ENCODE results near the gene AQP12B. TPM values are rescaled to one million over a fixed set of nuclear protein-coding genes. Genes with fewer than 3 reads are reported as not detected.

Gene AQP12B
- total RNA-seq, 3 donors from 2014 or later (not counting 1 experiment from before 2014, with no cell fraction given) = not detected

DNA sequence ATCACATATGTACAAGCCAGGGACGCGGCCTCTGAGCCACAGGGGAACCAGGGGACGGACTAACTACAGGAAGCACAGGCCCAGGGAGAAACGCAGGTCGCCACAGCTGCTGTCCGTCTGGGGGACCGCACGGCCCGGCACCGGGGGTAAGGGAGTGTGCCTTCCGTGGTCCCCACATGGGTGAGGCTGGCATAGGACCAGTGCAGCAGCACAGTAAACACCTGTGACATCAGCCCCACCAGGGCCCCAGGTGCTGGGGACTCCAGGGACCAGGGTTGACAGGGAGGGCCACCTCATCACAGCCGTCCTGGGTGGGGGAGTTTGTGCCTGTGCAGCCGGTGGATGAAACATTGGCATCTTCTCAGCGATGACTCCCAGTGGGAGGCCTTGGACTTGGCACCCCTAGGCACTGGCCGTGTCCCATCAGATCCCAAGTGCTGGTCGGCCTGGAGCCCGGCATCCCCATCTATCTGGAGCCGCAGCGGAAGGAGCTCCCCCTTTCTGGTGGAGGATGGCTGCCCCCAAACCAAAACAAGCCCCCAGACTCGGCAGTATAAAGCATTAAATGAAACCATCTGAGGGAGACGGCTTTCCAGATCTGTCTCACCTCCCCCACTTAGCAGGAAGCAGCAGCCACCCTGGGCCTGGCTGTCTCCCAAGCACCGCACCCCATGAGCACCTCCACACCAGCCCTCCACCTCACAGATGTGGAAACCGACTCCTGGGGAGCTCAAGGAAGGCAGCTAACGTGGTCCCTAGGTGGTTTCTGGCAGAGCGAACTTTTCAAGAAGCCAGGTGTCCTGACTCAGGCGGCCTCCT, 31.5 kb upstream of the AQP12B start:
- TF ChIP-seq CTCF (IDR thresholded peaks at IDR 0.05) = no peak
- intact Hi-C loops (cut with micrococcal nuclease) = no loop called here
- Mint-ChIP-seq H3K36me3 (no peaks in the 10 kb centered on the region), H3K4me3 (no peak overlapping the region), H3K9me3 (no peaks in the 10 kb centered on the region), H3K4me1 (no peaks in the 10 kb centered on the region), H3K27me3 (ENCODE audit: low read depth in 2 of 2) (no peaks in the 10 kb centered on the region), H3K27ac (no peak overlapping the region)
- 85% methylated on average over 26 of the region's 26 CpGs for WGBS (ENCODE audit: insufficient coverage)
- no peak for DNase-seq
- no peaks in the 10 kb centered on the region for H3K4me1 ChIP-seq (ENCODE audit: control insufficient read depth, insufficient read depth, low read length)
- no peaks in the 10 kb centered on the region for H3K27me3 ChIP-seq (ENCODE audit: control insufficient read depth, insufficient read depth, low read length)
- H3K9me3 ChIP-seq (ENCODE audit: control insufficient read depth, insufficient read depth, low read length) = no peaks in the 10 kb centered on the region
- no peak overlapping the region for H3K4me3 ChIP-seq (ENCODE audit: low read length)
- no peak for ATAC-seq
- no peak overlapping the region for H3K27ac ChIP-seq (ENCODE audit: low read length)
- H3K36me3 ChIP-seq (ENCODE audit: control insufficient read depth, insufficient read depth, low read length) = no peaks in the 10 kb centered on the region

- Histone ChIP-seq H3K9me3 (ENCODE audit: control insufficient read depth, insufficient read depth, low read length) (no peaks in the 10 kb centered on the region), H3K4me3 (ENCODE audit: low read length) (no peak overlapping the region), H3K36me3 (ENCODE audit: control insufficient read depth, insufficient read depth, low read length) (no peaks in the 10 kb centered on the region), H3K27me3 (ENCODE audit: control insufficient read depth, insufficient read depth, low read length) (no peaks in the 10 kb centered on the region), H3K4me1 (ENCODE audit: control insufficient read depth, insufficient read depth, low read length) (no peaks in the 10 kb centered on the region), H3K27ac (ENCODE audit: low read length) (no peak overlapping the region)
- ATAC-seq (no peak), DNase-seq (no peak)
- Mint-ChIP-seq H3K36me3 (no peaks in the 10 kb centered on the region), H3K4me3 (no peak overlapping the region), H3K9me3 (no peaks in the 10 kb centered on the region), H3K4me1 (no peaks in the 10 kb centered on the region), H3K27ac (no peak overlapping the region), H3K27me3 (ENCODE audit: low read depth in 2 of 2) (no peaks in the 10 kb centered on the region)
- intact Hi-C loops (cut with micrococcal nuclease) = no loop called here
- WGBS (ENCODE audit: insufficient coverage) = 88% methylated on average over 24 of the region's 25 CpGs
- TF ChIP-seq CTCF (IDR thresholded peaks at IDR 0.05) = no peak
Observed at GRCh38 chr2:240713071-240713927, 30.6 kb upstream of the AQP12B start.

GRCh38 chr2:240712121-240712520, 29.4 kb upstream of the AQP12B start:
- ATAC-seq = no peak
- H3K4me3 Mint-ChIP-seq = no peak overlapping the region
- no peak overlapping the region for H3K27ac Mint-ChIP-seq
- H3K36me3 Mint-ChIP-seq = no peaks in the 10 kb centered on the region
- Histone ChIP-seq H3K4me3 (ENCODE audit: low read length) (no peak overlapping the region), H3K9me3 (ENCODE audit: control insufficient read depth, insufficient read depth, low read length) (no peaks in the 10 kb centered on the region), H3K27ac (ENCODE audit: low read length) (no peak overlapping the region), H3K4me1 (ENCODE audit: control insufficient read depth, insufficient read depth, low read length) (no peaks in the 10 kb centered on the region), H3K27me3 (ENCODE audit: control insufficient read depth, insufficient read depth, low read length) (no peaks in the 10 kb centered on the region), H3K36me3 (ENCODE audit: control insufficient read depth, insufficient read depth, low read length) (no peaks in the 10 kb centered on the region)
- no peaks in the 10 kb centered on the region for H3K4me1 Mint-ChIP-seq
- H3K9me3 Mint-ChIP-seq = no peaks in the 10 kb centered on the region
- no peak for TF ChIP-seq CTCF (IDR thresholded peaks at IDR 0.05)
- no peak for DNase-seq
- WGBS (ENCODE audit: insufficient coverage) = 95% methylated on average over 9 of the region's 9 CpGs
- H3K27me3 Mint-ChIP-seq (ENCODE audit: low read depth in 2 of 2) = no peaks in the 10 kb centered on the region
- intact Hi-C loops (cut with micrococcal nuclease) = no loop called here

All from natural killer cell (primary cell).